ENCODE results near the gene AUTS2.

DNA sequence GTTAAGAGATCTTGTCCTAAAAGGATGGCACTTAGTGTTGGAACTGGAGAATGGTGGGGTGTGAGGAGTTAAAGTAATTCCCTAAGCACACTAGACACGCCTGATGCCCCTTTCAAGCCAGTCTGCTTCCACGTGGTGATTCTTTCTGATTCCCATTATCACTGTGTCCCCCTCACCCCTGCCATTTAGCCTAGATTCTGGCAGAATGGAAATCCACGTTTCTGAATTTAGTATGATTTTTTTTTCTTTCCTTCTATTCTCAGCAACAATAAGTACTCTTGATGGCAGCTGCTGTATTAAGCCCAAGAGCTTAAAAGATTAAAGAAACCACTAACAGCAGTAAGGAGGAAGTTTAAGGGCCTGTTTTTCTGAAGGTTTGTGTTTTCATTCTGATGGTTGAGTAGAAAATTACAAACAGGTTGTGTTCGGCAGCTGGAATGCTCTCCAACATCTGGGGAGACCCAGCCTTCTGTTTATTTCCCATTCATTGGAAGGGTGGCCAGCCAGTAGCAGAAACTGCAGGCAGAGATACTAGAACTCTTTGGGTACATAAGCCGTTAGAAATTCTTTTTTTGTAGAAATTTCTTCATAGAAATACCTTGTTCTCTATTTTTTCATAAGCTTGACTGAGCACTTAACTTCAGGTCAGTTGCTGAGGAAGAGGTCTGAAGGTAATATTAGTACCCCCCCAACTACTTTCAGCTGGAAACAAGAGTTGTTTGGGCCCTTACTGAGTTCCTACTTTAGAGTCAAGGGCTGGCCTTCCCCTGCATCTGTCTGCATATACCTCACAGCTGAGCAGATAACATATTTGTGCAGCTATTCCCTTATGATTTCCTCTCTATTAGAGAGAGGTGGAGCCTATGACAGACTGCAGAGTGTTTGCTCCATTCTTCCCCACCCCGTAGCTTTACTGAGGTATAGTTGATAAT, 355.1 kb downstream of the AUTS2 start:
- no peak for TF ChIP-seq CTCF (IDR thresholded peaks at IDR 0.05 in 8 of 11, conservative IDR thresholded peaks at IDR 0.05 in 3 of 11)
- TF ChIP-seq POLR2A (IDR thresholded peaks at IDR 0.05) = no peak

Measured in spleen (tissue), 7 donors.